ENCODE measurements around the gene SHH.

The SHH gene

GRCh38 chr7:155806096-155806871 is 6.0 kb downstream of the SHH start:
- DNase-seq (ENCODE audit: low read depth), result no peak

GRCh38 chr7:155805826-155806095 is 6.5 kb downstream of the SHH start:
- no peak for DNase-seq (ENCODE audit: low read depth)

DNA sequence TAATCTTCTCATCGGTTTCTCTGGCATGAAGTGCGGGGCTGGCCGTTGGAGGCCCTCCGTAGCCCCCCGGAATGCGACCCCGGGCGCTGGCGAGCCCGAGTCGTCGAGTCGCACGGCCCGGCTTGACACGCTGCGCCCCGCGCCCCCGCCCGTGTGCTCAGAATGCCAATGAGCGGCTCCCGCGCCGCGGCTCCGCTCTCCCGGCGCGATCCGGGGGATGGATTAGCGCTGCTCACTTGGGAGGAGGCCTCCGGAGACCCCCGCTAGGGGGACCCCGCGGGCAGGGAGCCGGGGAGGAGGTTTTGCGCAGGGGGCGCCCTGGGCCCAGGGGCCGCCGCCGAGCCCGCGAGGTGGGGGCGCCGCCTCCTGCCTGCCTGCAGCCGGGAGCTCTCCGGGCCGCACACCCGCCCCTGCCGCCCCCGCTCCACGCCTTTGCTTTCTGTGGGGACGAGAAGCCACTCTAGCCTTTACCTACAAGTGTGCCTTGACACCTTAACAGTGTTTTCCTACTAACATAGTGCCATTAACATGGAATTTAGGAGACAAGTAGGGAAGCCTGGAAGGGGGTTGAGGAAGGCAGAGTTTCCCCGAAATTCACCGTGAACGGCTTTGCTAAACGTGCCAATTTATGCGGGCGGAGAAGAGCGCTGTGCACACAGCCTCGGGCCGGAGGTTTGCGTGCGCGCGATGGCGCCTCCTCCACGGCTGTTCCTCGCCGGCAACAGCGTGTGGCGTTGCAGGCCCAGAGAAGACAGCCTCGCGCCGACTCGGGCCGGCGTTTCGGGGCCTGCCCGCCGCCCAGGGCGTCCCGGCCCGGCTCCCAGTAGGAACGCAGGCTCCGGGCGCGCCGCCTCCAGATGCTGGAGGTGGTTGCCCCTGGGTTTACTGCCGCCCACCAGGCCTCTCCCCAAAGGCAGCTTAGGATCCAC is 7.1 kb downstream of the SHH start:
- DNase-seq (ENCODE audit: low read depth), result peak; percentile 18

- DNase-seq (ENCODE audit: low read depth), result no peak
These were observed 7.8 kb downstream of the SHH start for GRCh38 chr7:155804431-155804831.

DNA sequence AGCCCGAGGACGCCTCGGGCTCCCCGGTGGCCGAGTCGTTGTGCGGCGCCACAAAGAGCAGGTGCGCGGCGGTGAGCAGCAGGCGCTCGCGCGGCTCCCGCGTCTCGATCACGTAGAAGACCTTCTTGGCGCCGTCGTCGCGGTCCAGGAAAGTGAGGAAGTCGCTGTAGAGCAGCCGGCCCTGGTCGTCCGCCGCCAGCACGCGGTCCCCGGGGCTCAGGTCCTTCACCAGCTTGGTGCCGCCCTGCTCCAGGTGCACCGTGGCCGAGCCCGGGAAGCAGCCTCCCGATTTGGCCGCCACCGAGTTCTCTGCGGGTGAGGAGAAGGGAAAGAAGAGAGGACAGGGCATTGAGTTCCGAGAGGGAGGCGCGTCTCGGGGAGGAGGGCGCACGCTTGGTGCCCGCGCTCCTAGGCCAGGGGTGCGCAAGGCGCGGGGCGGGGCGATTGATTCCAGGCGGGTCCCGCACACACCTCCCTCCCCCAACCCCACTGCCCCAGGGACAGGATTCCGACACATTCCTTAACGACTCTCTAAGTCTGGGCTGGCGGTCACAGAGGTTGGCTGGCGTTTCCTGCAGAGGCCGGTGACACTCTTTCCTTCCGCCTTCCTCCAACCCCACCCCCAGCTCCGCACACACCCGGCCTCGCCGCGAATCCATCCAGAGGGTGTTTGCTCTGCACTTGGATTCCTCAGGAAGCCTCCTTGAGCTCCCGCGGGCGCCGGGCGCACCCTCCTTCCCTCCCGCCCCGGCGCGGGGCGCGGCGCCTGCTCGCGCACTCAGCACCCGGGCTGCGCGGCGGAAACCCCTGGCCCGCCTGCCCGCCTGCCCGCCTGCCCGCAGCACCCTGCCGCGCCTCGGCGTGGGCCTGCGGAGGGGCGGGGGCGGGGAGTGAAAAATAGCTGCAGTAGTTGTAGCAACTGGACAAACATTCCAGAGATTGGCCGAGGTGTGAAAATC is 8.6 kb downstream of the SHH start:
- no peak for DNase-seq (ENCODE audit: low read depth)

DNA sequence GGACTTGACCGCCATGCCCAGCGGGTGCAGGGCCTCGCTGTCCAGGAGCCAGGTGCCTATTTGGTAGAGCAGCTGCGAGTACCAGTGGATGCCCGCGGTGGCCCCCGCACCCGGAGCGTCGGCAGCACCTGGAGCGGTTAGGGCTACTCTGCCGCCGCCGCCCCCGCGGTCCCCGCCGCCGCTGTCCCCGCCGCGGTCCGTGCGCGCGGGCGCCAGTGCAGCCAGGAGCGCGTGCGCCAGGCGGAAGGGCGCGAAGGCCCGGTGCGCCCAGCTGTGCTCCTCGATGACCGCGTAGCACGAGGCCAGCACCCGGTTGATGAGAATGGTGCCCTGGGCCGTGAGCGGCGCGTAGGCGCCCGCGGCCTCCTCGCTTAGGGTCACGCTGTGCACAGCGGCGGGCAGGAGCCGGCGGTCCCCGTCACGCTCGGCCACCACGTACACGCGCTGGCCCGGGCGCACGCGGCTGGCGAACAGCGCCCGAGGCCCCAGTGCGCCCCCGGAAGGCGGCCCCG is 9.3 kb downstream of the SHH start:
- no peak for DNase-seq (ENCODE audit: low read depth)

DNA sequence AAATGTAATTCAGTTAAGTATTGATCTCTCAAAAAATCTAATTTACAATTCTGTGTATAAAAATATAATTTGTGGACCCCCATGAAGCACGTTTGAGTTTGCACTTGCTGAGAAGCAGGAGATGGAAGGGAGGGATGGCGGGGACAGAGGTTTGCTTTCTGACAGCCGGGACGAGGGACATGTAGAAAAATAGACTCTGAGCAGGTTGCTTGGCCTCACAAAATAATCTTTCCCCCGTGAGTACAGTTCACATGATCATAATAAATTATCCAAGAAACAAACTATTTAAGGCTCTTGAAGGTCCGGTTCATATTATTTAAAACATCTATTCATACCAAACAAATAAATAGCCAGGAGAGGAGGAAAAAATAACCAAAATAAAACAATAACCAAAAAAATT is 10.0 kb downstream of the SHH start:
- no peak for DNase-seq (ENCODE audit: low read depth)

GRCh38 chr7:155800741-155801267 is 11.5 kb downstream of the SHH start:
- no peak for DNase-seq (ENCODE audit: low read depth)

DNA sequence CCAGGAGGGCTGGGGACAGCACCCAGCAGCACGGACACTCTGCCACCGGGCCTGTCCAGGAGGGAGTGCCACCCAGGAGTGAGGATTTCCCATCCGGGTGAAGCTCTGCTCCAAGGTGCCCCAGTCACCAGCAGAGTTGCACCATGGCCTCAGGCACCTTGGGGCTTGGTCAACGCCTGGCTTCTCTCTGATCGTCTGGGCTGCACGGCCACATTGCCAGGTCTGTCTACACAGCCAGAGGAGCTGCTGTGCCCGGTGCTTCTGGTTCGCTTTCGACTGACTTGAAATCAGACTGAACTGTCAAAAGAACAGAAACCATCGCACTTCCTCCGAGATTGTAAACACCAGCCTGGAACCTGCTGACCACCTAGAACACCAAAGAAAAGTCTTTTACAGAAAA is 12.0 kb downstream of the SHH start:
- no peak for DNase-seq (ENCODE audit: low read depth)

- DNase-seq (ENCODE audit: low read depth), result no peak
These were observed 12.7 kb downstream of the SHH start for GRCh38 chr7:155799514-155799913.

GRCh38 chr7:155798673-155799439 is 13.4 kb downstream of the SHH start:
- DNase-seq (ENCODE audit: low read depth), result no peak

- no peak for DNase-seq (ENCODE audit: low read depth)
These were observed 14.7 kb downstream of the SHH start for GRCh38 chr7:155797262-155798250.

DNA sequence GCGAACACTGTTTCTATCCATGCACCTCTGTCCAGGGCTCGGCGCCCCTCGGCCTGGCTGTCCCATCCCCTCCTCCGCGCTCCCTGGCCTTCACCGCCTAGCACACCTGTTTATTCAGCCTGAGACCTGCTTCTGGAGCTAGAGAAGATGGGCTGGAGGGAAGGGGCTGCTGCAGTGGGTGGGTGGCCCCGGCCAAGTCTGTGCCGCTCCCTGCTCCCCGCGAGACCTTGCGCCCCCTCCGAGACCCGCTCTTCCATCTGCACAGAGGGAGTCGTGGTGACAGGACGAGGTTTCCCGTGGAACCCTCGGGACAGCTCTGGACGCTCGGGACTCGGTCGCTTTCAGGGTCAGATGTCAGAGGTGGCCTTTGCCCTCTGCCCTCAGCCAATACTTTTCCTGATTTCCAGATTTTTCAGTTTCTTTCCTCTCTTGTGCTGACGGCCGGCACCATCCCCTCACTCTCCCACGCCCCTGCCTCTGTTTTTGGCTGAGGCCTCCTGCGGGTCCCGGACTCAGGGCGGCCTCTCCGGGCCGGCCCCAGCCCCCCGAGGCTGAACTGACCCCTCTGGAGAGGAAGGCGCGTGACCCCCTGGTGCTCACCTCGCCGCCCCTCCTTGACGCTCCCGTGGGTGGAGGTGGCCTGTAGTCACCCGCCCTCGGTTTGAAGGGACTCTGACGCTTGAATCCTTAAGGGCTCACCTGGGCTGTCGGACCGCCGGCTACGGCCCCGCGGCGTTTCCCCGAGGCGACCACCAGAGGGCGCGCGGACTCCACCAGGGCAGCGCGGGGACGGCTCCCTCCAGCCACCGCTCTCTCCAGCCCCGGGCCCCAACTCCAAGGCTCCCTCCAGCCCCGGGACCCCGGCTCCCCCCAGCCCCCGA is 15.6 kb downstream of the SHH start:
- DNase-seq (ENCODE audit: low read depth), result peak; percentile 52

GRCh38 chr7:155795951-155796350 is 16.3 kb downstream of the SHH start:
- no peak for DNase-seq (ENCODE audit: low read depth)

GRCh38 chr7:155795401-155795800 is 16.9 kb downstream of the SHH start:
- DNase-seq (ENCODE audit: low read depth), result no peak

DNA sequence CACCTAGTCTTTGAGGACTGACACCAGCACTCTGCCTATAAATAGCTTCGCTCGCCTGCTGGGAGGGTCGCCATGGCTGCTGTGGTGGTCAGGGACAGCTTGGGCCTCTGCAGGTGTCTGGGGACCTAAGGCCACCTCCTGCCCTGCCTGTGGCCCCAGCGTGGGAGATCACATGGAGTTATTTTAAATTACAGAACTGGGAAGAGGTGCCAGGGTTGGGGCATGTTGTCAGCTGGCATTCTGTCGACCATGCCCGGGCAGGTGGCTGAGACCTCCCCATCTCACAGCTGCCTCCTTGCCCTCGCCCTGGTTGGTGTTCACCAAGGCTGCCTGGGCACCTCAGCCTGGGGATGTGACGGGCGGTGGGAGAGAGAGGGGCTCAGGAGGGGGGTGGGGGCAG is 18.1 kb downstream of the SHH start:
- no peak for DNase-seq (ENCODE audit: low read depth)

DNA sequence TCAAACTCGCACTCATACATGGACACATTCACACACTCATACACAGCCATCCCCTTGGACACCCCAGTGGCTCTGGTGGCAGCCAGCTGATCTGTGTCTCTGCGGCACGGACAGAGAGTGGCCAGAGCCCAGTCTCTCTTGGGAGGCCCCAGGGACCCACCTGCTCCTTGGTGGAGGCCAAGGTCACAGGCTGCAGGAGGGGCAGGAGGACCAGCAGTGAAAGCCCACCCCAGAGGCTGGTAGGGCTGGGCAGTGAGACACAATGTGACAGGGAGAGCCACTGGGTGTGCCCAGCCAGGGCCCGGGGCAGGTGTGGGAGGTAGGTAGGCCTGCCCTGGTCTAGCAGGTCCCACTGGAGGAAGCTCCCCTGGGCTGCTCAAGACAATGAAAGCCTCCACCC is 18.5 kb downstream of the SHH start:
- no peak for DNase-seq (ENCODE audit: low read depth)

DNA sequence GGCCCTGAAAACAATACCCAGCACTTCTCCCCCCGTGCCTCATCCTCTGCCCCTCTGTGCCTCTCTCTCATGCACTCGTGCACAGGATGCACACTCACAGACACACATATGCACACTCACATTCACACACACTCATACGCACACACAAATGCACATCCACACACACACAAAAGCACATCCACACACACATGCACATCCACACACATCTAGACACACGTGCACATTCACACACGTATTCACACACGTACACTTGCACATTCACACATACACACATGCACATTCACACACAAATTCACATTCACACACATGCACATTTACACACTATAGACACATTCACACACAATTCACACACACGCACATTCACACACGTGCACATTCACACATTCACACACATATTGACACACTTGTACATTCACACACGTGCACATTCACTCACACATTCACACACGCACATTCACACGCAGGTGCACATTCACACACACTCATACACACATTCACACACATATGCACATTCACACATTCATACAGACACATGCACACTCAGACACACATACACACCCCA is 19.2 kb downstream of the SHH start:
- DNase-seq (ENCODE audit: low read depth), result no peak
